Germinal center (tissue), 1 donor: ENCODE results near the gene ARSB.

ENCODE experiments used
- DNase-seq: peaks from one replicate; pipeline ENCODE4 v3.0.0; 2012; ENCODE audit warnings: mixed read lengths, low spot score

The ARSB gene

DNA sequence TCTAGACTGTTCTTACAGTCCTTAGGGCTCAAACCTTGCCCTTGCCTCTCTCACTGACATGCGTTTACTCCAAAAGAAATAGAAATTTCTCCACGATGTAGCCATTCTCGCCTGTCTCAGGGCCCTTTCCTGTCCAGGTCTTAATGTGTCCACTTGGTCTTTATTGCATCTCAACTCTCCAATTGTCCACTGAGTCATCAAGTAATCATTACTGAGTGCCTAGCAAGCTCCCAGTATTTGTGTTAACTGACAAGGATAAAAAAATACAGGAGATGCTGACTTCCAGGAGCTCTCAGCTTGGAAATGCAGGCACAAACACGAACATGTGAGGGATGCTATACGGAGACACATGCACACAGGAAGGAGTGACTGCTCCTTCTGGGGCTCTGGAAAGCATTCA lies 147.3 kb downstream of the ARSB start:
- DNase-seq = no peak

DNA sequence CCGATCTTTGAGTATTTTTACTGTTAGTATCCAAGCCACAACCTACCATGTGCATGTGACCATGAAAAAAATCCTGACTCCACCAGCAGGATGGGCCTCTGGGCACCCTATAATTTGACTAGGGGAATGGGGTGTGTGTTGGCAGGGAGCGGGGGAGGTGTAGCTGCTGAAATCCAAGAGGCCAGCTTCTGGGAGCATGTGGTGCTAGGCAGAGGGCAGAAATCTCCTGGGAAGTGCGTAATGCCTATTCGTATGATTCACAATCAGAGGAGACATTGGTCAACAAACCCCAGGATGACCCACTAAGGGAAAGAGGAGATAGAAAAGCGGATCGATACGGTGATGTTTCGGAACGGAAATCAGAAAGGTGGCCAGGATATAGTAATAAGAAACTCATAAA lies 149.9 kb downstream of the ARSB start:
- DNase-seq = no peak

DNA sequence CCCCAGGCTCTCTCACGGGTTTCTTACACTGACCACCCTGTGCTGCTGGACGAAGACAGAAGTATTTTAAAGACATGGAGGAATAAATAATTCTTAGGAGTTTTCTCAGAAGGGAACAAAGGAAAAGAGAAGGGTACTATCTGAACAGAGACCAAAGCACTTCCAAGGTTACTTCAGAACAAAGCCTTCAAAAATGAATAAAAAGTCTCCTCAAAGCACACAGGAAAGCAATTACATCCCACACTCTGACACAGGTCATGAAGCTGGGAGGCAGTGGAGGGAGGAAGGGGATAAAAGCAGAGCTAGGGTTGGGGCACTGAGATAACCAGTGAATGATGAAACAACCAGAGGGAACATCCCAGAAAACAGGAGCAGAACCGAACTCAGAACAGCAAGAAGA lies 151.8 kb downstream of the ARSB start:
- no peak for DNase-seq

DNA sequence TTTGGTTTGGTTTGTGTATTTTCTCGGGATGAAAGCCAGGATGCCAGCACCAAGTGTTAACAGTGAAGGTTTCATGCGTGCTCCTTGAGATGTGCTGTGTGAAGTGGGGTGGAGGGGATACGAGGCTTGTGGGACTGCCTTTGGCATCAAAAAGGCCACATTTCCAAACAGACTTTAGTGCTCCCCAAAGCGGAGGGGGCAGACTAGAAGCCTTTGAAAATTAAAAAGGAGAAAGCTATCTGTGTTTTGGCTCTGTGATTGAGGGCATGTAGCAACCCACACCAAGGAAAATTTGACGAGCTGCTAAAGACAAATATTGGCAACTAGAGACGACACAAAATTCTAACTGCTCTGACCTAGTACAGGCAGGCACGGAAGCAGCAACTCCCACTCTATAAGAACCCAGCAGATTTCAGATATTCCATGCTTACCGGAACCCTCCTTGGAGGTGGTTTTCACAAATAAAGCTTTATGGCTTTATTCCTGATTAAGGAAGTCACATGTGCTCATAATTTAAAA lies 154.5 kb downstream of the ARSB start:
- no peak for DNase-seq

DNA sequence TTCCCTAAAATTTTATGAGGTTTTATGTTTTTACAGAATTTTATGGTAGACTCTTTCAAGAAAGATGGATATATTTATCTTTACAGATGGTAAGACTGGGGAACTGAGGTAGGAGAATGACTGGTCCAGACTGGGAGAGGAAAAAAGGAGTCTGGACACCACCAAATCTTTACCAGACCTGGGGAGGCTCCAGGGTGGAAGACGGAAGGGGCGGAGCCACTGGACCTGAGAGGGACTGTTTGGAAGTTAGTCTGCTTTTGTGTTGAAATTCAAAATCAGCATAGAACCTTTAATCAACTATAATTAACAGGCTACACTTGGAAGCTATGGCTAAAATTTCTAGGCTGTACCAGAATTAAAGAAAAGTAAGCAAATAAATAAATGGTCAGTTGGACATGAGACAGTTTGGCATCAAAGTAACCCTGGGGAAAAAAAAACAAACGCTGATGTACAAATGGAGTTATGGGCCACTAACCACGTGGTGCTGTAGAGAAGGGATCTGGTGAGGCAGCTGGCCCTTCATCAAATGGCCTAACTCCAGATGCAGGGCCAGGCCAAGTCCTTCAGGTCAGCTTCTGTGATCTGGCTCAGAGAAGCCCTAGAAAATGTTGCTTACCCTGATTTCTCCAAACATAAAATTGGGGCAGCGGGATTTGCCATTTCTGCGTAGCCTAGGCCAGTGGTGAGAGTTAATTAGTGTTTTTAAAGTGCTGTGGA lies 155.1 kb downstream of the ARSB start:
- DNase-seq = no peak

DNA sequence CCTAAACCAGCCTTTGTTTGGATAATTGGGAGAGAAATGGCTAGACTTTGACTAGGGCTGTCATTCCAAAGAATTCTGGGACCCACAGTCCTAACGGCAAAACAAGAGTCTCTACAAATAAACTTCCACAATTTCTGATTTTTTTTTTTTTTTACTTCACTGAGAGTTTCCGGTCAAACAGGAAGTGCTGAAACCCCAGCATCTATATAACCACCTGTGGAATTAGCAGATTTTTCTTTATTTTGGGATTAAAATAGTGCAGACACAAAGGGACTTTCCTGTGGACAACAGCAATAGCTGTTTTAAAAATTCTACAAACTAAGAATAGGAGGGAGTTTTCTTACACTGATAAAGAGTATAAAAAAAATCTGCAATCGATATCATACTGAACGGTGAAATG lies 157.4 kb downstream of the ARSB start:
- no peak for DNase-seq

DNA sequence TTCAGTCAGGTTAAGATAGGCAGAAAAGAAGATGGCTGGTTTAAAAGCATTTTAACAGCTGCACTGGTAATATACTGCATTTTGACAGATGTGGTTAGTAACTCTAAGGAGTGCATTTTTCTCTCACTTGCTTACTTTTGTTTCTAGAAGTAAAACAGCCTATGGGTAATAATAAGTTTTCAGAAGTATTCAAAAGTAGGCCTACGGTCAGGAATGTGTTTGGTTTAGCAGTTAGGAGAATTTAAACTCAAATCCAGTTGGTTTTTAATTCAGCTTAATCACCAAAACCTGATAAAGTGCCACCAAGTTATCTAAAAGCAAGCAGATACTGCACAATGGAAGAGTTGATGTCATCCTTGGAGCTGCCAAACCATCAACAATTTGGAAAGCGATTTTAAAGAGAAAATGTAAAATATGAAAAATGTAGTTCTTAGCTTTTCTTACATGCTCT lies 160.3 kb downstream of the ARSB start:
- DNase-seq = no peak

DNA sequence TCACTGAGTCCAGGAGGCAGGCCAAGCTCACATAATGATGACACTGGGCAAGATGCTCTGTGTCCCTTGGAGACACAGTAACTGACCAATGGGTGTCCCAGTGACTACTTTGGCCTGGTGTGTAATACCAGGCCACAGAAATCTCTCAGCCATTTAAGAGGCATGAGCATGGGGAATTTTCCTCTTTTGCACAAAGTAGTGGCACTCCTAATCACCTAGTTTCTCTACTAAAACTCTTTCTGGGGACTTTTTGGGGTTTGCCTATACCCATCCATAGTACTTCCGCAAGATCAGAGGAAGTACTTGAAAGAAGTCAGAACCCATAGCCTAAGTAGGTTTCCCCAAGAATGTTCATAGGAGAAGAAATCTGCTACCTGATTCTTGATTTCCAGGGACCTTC lies 161.9 kb downstream of the ARSB start:
- no peak for DNase-seq

DNA sequence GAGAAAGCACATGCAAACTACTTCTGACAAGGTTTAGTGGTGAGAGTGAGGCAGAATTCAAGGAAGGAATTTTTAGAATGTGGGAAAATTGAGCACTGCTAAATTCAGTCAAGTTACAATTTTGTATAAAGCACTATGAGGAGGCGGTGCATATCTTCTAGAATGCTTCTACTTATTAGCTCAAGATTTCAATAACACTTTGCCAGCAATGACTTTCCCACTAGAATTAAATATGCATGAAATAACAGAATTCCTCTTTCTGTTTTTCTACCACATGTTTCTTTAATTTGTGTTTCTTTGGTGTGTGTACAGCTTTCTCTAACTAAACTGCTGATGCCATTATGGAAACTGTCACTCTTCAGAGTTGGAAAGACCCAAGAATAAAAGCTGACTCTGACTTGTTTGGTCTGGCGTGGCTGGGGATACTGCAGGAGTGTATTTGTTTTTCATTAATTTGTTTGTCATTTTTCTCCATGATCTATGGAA lies 163.5 kb downstream of the ARSB start:
- no peak for DNase-seq

DNA sequence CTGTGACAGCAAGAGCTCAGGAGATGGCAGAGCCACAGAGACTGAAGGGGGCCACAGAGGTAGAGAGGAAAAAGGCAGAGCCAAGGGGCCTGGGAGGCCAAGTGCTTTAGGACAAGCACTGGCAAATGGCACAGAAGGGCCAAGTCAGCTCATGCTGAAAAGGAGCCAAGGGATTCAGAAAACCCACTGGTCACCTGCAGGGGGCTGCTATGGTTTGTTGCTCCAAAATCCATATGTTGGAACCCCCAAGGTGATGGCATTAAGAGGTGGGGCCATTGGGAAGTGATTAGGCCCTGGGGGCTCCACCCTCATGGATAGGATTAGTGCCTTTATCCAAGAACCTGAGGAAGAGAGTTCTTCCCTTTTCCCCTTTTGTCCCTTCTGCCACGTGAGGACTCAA lies 165.4 kb downstream of the ARSB start:
- no peak for DNase-seq

DNA sequence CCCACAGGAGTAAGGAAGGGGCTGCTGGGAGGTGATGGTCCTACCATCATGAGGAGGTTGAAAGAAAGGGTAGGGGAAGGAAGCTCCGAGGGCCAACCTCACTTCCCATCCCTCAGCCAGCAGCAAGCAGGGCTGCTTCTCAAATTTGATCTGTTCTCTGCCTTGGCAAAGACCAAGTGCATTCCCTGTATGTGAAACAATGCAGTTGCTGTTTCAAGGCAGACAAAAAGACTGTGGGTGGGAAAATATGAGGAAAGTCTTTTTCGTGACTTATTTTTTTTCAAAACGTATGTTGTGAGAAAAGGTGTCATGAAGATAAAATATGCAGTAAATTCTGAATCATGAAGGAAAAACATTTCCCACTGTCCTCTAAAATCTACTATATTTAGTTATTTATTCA lies 165.9 kb downstream of the ARSB start:
- no peak for DNase-seq

DNA sequence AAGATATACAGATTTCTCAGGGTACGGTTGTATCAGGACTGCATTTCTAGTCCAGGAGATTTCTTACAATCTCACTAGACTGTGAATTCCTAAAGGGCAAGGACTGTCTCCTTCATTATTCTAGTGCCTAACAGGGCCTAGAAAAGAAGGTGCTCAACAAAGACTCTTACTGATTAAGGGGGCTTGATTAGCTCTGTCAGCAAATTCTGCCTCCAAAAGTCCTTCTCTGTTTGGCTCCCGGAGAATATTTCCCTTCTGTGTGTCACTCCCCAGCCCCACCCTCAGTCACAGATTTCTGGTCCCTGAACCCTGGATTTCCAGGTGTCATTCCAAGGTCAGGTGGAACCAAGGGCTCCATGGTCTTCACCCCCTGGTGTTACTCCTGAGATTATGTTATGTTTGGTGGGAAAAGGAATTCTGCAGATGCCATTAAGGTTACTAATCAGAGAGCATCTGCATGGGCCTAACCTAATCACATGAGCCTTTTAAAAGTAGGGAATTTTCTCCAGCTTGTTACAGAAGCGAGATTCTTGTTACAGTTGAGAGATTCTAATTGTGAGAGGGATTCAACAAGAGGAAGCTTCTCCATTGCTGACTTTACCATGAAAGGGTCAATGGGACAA lies 168.9 kb downstream of the ARSB start:
- no peak for DNase-seq

DNA sequence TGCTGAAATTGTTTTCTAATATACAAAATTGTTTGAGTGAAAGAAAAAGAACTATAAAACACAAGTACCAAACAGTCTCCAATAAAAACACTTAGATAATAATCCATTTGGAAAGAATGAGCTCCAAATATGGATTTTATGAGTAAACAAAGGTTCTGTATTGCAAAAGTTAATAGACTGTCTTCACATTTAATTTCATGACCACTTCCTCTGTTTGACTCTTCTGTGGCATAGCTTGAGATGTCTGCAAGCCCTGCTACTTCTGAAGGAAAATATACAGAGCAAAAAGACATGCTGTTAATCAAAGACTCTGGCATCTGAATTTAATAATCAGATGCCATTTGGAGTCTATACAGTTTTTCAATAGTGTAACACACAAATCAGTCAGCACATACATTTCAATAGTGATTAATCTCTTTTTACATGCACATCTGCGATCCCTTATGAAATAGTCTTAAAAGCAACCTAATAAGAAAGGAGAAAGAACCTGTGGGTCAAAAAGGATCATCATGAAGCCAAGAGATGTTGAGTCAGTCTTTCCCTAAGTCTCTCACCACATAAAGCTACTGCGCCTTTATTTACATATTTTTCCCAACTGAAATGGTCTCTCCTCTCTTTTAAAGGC lies 171.1 kb downstream of the ARSB start:
- DNase-seq = no peak

DNA sequence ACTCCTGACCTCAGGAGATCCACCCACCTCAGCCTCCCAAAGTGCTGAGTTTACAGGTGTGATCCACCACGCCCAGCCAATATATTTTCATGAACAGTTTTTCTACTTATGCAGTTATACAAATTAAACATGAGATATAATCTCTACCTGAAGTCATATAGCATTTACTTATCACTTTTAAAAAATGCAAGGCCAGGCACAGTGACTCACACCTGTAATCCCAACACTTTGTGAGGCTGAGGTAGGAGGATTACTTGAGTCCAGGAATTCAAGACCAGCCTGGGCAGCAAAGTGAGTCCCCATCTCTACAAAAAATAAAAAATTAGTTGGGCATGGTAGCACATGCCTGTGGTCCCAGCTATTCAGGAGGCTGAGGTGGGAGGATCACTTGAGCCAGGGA lies 171.8 kb downstream of the ARSB start:
- no peak for DNase-seq

DNA sequence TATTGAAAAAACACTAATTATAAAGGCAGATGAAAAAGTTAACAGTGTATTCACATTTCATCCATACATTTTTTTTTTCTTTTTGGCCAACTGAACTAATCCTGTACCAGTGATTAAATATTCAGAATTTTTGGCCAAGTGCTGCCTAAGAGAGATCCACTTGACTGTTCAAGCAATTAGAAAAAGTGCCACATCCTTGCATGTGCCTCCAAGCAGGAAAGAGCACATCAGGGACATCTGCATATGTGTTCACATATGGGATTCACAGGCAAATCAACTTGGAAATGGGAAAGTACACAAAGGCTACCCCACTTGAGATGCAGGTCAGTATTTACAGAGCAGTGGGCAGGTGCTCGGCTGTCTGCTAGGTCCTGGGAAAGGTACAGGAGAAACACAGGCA lies 173.2 kb downstream of the ARSB start:
- DNase-seq = no peak

DNA sequence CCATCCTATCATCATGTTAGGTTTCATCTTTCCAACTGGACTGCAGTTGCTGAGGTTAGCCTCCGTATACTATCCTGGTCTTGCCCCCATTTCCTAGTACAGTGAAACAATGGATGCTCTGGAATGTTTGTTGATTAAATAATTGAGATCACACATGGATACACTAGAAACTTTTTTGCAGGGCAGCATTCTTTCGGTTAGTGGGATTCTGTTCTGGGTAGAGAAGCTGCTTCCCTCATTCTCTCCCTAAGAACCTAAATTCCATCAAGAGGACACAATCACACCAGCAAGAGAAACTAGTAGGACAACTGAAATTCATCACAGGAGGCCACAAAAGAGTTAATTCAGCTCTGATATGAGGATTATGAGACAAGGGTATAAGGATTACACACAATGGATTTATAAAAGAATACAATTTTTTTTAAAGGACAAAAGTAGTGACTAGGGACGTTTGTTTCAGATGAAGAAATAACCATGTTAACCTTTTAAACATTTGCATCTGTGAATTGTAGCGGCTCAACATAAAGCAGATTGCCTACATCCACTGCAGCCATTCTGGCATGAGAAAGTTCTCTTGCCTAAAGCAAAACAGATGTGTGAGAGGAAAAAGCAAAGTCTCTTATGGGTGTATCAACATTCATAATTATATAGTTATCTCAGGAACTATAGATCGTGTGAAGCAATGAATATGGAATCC lies 173.8 kb downstream of the ARSB start:
- no peak for DNase-seq

DNA sequence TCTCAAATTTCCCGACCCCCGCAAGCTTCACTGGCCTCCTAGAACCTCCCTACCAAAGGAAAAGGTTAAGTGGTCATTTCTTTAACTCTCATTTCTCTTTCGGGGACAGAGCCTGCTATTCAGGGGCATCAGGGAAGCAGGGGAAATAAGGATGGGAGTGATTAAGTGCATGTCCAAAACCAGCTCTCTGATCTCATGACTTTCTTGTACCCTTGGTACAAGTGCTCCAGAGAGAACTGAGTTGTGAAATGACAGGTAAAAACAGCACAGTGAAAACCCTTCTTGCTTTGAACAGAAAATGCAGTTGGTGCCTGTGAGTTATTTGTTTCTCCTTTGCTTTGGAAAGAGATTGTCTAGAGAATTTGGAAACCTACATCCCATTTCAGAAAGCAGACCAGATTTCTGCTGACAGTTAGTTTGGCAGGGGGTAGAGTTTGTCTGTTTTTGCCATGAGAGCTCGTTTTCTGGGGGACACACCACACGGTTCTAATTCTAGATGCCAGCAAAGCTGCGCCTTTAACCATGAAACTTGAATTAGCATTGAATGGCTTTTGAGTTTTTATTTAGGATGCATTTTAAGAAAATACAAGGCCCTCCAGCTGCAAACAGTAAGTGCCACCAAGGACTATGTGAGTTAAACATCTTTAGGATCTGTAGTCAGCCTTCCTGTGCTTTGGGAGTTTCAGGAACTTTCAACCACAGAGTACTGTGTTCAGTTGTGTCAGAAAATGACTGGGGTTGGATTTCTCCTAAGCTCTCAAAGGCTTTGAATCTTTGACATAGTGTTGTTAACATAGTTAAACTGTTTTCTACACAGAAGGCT lies 174.8 kb downstream of the ARSB start:
- no peak for DNase-seq

DNA sequence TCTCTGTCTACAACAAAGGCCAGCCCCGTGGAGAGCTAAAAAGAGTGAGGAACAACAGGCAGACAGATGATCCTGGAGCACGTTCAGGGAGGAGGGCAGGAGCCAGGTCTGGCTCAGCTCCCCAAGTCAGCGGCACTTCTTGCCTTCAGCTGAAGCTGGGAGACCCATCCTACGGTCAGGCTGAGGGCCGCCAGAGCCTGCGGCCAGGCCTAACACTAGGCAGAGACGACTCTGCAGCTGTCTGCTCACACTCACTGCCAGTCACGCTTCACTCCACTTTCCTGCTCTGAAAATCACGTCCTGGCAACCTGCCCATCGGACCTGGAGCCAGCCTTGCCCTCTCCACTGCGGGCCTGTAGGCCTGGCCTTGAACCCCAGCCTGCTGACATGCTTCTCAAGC lies 175.7 kb downstream of the ARSB start:
- no peak for DNase-seq

DNA sequence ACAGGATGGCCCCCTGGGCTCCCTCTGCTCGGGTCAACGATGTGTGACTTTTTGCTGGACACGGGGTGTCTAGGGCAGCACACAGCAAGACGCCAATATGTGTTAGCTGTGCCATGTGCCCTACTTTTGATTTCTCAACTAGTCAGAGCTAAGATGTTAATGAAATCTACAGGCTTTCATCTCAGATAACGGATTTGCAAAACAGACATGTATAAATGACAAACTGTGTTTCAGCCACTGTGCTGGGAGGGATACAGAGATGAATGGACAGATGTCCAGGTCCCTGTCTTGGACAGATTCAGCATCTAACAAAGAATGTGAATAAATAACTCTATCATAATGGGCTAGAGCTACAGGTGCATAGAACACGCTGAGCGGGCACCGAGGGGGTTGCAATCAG lies 176.3 kb downstream of the ARSB start:
- DNase-seq = no peak

DNA sequence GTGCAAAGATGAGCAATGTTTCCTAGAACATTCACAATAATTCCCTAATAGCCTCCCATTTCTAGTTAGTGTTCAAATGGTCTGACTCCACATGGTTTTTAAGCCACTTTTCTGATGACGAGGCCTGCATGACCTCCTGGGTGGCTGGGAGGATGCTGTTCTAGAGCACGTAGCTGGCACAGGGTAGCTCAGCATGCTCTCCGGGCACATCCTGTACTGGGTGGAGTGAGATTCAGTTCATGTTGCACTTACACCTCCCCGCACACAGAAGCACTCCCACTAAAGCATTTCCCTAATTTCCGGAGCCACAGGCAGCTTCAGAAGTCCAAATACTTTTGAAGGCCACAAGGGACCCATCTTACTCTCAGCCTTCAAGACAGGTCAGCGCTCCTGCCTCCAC lies 176.7 kb downstream of the ARSB start:
- DNase-seq = no peak

DNA sequence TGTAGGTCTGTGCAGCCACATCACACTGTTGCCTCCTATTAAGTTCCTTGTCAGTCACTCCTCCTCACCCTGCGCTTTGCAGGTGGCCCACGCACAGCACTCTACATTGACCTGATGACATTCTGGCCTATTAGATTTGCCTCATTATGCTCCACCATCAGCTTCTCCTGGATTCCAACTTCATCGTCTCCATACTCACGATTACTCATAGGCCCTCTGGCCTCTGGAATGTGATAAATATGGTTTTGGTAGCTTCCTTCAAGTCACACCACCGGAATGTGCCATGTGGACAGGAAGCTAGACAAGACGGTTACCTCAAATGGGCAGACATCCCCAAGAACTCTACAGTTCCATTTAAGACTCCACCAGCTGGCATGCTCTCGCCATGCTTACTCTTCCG lies 178.6 kb downstream of the ARSB start:
- DNase-seq = no peak
